Measurements from ENCODE around the gene PRLR. TPM values are rescaled to one million over a fixed set of nuclear protein-coding genes. Genes with fewer than 3 reads are reported as not detected.
"Not testable (repeated sequence)": the region's sequence is repeated elsewhere in the genome, so short reads cannot be mapped to it uniquely, and the experiment has no call there.

The PRLR gene
- total RNA-seq, 4 donors from 2014 or later = 9.1 to 69.5 (median 54.1) TPM

DNA sequence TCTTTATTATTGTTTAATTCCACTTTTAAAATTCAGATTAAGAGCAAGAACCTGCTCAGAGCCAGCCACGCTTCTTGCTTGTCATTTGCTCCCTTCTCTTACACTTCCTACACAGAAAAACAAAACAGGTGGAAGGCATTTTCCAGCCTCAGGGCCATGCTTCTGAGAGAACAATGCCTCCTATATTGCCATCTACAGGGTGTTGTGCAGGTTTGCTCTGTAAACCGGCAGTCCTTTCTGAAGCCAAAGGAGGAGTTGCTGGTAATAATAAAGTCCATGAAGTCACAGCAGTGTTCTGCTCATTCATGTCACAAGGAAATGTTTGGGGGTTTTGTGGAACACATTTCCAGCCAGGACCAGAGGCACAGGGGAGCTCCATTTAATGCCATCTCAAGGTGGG lies 16.1 kb upstream of the PRLR start:
- peaks cover 0 to 15% (median 0%) of the 10 kb centered on the region in 4 donors for H3K4me1 ChIP-seq
- H3K4me3 ChIP-seq = no peak overlapping the region
- H3K27me3 ChIP-seq = no peaks in the 10 kb centered on the region
- no peak for DNase-seq
- TF ChIP-seq, protein P1, sequence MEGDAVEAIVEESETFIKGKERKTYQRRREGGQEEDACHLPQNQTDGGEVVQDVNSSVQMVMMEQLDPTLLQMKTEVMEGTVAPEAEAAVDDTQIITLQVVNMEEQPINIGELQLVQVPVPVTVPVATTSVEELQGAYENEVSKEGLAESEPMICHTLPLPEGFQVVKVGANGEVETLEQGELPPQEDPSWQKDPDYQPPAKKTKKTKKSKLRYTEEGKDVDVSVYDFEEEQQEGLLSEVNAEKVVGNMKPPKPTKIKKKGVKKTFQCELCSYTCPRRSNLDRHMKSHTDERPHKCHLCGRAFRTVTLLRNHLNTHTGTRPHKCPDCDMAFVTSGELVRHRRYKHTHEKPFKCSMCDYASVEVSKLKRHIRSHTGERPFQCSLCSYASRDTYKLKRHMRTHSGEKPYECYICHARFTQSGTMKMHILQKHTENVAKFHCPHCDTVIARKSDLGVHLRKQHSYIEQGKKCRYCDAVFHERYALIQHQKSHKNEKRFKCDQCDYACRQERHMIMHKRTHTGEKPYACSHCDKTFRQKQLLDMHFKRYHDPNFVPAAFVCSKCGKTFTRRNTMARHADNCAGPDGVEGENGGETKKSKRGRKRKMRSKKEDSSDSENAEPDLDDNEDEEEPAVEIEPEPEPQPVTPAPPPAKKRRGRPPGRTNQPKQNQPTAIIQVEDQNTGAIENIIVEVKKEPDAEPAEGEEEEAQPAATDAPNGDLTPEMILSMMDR (IDR thresholded peaks at IDR 0.05) = peak in 4 of 6 experiments; percentile 6 to 79 (median 78)
- TF ChIP-seq POLR2A (IDR thresholded peaks at IDR 0.05) = no peak
- H3K9me3 ChIP-seq = no peaks in the 10 kb centered on the region
- H3K27ac ChIP-seq = peak overlapping the region in 2 of 4 donors; percentile 21 to 53
- H3K36me3 ChIP-seq = no peaks in the 10 kb centered on the region

DNA sequence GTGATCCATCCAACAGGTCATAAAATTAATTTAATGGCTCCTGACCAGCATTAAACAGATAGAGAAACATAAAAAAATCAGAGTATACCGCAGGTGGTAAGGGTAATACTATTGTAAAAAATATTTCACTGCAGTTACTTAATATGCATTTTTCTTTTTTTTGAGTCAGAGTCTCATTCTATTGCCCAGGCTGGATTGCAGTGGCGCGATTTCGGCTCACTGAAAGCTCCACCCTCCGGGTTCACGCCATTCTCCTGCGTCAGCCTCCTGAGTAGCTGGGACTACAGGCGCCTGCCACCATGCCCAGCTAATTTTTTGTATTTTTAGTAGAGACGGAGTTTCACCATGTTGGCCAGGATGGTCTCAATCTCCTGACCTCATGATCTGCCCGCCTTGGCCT lies 15.1 kb upstream of the PRLR start:
- not testable (repeated sequence) for H3K27ac ChIP-seq, H3K27me3 ChIP-seq, H3K36me3 ChIP-seq, DNase-seq, H3K9me3 ChIP-seq, H3K4me3 ChIP-seq
- H3K4me1 ChIP-seq = peaks cover 0 to 15% (median 0%) of the 10 kb centered on the region in 4 donors

DNA sequence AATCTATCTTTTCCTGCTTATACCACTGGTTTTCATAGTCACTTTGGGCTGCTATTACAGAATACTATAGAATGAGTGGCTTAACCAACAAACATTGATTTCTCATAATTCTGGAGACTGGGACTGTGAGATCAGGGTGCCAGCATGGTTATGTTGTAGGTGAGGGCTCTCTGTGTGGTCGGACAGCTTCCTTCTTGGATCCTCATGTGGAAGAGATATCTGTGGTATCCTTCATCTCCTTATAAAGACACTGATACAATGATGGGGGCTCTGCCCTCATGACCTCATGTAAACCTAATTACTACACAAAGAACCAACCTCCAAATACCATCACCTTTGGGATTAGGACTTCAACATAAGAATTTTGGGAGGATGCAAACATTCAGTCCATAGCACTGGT lies 13.9 kb upstream of the PRLR start:
- Histone ChIP-seq H3K9me3 (no peaks in the 10 kb centered on the region), H3K36me3 (no peaks in the 10 kb centered on the region), H3K4me1 (peaks cover 0 to 15% (median 0%) of the 10 kb centered on the region in 4 donors), H3K4me3 (no peak overlapping the region), H3K27me3 (no peaks in the 10 kb centered on the region), H3K27ac (no peak overlapping the region)
- TF ChIP-seq POLR2A (IDR thresholded peaks at IDR 0.05) = no peak
- TF ChIP-seq, protein P1 (IDR thresholded peaks at IDR 0.05) = no peak
- DNase-seq = no peak

DNA sequence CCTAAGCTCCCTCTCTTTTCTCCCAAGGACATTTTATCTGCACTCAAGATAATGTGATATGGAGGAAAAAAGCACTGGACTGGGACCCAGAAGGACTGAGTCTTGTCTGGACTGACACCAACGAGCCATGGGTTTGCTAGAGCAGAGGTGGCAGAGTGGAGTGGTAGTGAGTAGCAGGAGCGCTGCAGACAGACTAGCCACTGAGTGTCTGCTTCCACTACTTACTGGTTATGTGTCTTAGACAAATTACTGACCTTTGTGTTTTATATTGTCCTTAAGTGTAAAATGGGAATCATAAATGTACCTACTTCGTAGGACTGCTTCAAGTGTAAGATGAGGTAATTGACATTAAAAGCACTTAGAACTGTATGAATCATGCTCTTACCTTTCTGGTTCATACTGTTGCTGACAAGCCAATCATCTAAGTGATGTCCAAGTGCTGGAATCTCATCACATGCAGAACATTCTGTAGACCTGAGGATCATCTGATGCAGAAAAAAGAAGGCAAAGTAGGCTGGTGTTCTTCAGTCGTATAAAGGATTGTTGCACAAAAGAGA lies 12.5 kb upstream of the PRLR start:
- Histone ChIP-seq H3K27me3 (no peaks in the 10 kb centered on the region), H3K36me3 (no peaks in the 10 kb centered on the region), H3K27ac (peak overlapping the region in 1 of 4 donors; percentile 15), H3K4me1 (peaks cover 0 to 15% (median 0%) of the 10 kb centered on the region in 4 donors), H3K4me3 (no peak overlapping the region), H3K9me3 (no peaks in the 10 kb centered on the region)
- TF ChIP-seq POLR2A (IDR thresholded peaks at IDR 0.05) = no peak
- TF ChIP-seq, protein P1 (IDR thresholded peaks at IDR 0.05) = no peak
- DNase-seq = no peak

DNA sequence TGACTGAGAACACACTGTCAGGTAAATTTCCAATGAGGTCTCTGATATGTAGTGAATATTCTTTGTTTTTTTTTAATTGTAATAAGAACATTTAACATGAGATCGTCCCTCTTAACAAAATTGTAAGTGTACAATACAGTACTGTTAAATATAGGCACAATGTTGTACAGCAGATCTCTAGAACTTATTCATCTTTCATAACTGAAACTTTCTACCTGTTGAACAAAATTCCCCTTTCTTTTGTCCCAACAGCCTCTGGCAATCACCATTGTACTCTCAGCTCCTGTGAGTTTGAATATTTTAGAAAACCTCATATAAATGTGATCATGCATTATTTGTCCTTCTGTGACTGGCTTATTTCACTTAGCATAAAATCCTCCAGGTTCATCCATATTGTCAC lies 10.6 kb upstream of the PRLR start:
- Histone ChIP-seq H3K36me3 (no peaks in the 10 kb centered on the region), H3K27ac (no peak overlapping the region), H3K9me3 (no peaks in the 10 kb centered on the region), H3K4me3 (no peak overlapping the region), H3K27me3 (no peaks in the 10 kb centered on the region), H3K4me1 (peaks cover 0 to 8% (median 0%) of the 10 kb centered on the region in 4 donors)
- no peak for DNase-seq
- TF ChIP-seq, protein P1 (IDR thresholded peaks at IDR 0.05) = no peak
- TF ChIP-seq POLR2A (IDR thresholded peaks at IDR 0.05) = no peak

DNA sequence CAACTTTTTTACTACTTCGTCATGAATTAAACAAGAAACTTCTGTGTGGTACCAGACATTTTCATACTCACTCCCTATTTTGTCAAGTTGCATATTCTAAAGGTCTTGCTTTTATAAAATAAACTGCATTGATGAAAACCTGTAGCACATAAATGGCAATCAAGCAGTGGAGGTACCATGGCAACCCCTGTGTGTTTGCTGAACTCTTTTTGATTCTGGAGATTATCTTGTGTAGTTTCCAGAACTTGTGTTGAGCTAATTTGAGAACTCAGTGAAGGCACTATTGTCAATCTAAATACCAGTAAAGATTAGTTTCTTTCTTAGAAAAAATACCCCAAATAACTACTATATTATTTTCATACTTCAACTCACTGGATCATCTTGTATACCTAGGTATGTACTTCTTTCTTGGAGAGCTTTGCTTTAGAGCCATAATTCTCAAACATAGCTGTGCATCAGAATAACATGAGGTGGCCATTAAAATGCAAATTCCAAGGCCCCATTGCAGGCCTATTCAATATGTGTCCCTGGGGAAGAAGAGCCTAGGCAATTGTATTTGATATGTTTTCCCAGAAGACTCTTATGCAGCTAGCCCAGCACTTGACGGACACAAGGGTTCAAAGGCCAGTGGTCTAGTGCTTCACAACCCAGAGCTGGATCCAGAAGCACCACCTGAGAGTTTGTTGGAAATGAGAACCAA lies 9.8 kb upstream of the PRLR start:
- Histone ChIP-seq H3K36me3 (no peaks in the 10 kb centered on the region), H3K27ac (no peak overlapping the region), H3K4me1 (peaks cover 0 to 8% (median 0%) of the 10 kb centered on the region in 4 donors), H3K4me3 (no peak overlapping the region), H3K27me3 (no peaks in the 10 kb centered on the region), H3K9me3 (no peaks in the 10 kb centered on the region)
- DNase-seq = no peak
- no peak for TF ChIP-seq POLR2A (IDR thresholded peaks at IDR 0.05)
- TF ChIP-seq, protein P1 (IDR thresholded peaks at IDR 0.05) = no peak

Measured in Peyer's patch (tissue), 4 donors.